ENCODE data around the gene TDRD5.

TDRD5 gene

GRCh38 chr1:179591592-179592580 lies at the start of gene TDRD5:
Gene TDRD5, plus strand, starts transcription at chr1:179591832. Its CDS starts 784 bp downstream, at chr1:179592616.
- DNase-seq = no peak

GRCh38 chr1:179545321-179545720 lies 46.3 kb upstream of the TDRD5 start:
- DNase-seq = no peak

GRCh38 chr1:179547021-179547535 lies 44.6 kb upstream of the TDRD5 start:
- no peak for DNase-seq

- no peak for DNase-seq
Measured at GRCh38 chr1:179548666-179549367, 42.8 kb upstream of the TDRD5 start.

- DNase-seq = no peak
Measured at GRCh38 chr1:179549368-179549700, 42.3 kb upstream of the TDRD5 start.

- DNase-seq = no peak
Measured at GRCh38 chr1:179550746-179551682, 40.6 kb upstream of the TDRD5 start.

GRCh38 chr1:179554427-179554826 lies 37.2 kb upstream of the TDRD5 start:
- no peak for DNase-seq

- DNase-seq = no peak
Measured at GRCh38 chr1:179558078-179558477, 33.6 kb upstream of the TDRD5 start.

- no peak for DNase-seq
Measured at GRCh38 chr1:179575497-179576314, 15.9 kb upstream of the TDRD5 start, which contains the start of gene NPHS2. Gene NPHS2, minus strand, starts transcription at chr1:179575948. Its CDS starts 84 bp downstream, at chr1:179575864.

- DNase-seq = no peak
Measured at GRCh38 chr1:179576509-179576908, 15.1 kb upstream of the TDRD5 start.

- DNase-seq = no peak
Measured at GRCh38 chr1:179583771-179584320, 7.8 kb upstream of the TDRD5 start.

GRCh38 chr1:179586107-179586823 lies 5.4 kb upstream of the TDRD5 start:
- no peak for DNase-seq

GRCh38 chr1:179587336-179587735 lies 4.3 kb upstream of the TDRD5 start:
- no peak for DNase-seq

GRCh38 chr1:179588425-179589024 lies 3.1 kb upstream of the TDRD5 start:
- no peak for DNase-seq

GRCh38 chr1:179589509-179589908 lies 2.1 kb upstream of the TDRD5 start:
- DNase-seq = no peak

- no peak for DNase-seq
Measured at GRCh38 chr1:179590671-179591070, 961 bp upstream of the TDRD5 start.

GRCh38 chr1:179591253-179591591 lies 410 bp upstream of the TDRD5 start:
- no peak for DNase-seq

GRCh38 chr1:179598631-179599030 lies 7.0 kb downstream of the TDRD5 start:
- DNase-seq = no peak

GRCh38 chr1:179599623-179600249 lies 8.1 kb downstream of the TDRD5 start:
- DNase-seq = no peak

- DNase-seq = no peak
Measured at GRCh38 chr1:179601093-179601492, 9.5 kb downstream of the TDRD5 start.

Measured in activated CD8-positive, alpha-beta memory T cell treated with anti-CD3 and anti-CD28 coated beads for 24 hours (primary cell).